ENCODE measurements around the gene NCR2.

Gene NCR2

GRCh38 chr6:41372832-41373626 is 37.6 kb downstream of the NCR2 start:
- no peak overlapping the region for H3K9ac ChIP-seq (ENCODE audit: insufficient read length)
- H3K9me3 ChIP-seq (ENCODE audit: low read depth, low read length): no peaks in the 10 kb centered on the region
- H3K36me3 ChIP-seq (ENCODE audit: insufficient read depth, low read length): no peaks in the 10 kb centered on the region
- TF ChIP-seq FOXP2 (optimal IDR thresholded peaks at IDR 0.05; ENCODE audit: control extremely low read depth, extremely low read length, insufficient read depth): no peak
- TF ChIP-seq POLR2AphosphoS5 (IDR thresholded peaks at IDR 0.05; ENCODE audit: borderline replicate concordance, low read depth, low read length): no peak
- TF ChIP-seq EZH2 (IDR thresholded peaks at IDR 0.05): no peak
- DNase-seq (ENCODE audit: low read depth, low spot score): no peak
- H3K4me3 ChIP-seq: no peak overlapping the region
- no peak overlapping the region for H3K27ac ChIP-seq

- no peak for DNase-seq (ENCODE audit: low read depth, low spot score)
- H3K36me3 ChIP-seq (ENCODE audit: insufficient read depth, low read length): no peaks in the 10 kb centered on the region
- no peak overlapping the region for H3K27ac ChIP-seq
- TF ChIP-seq POLR2AphosphoS5 (IDR thresholded peaks at IDR 0.05; ENCODE audit: borderline replicate concordance, low read depth, low read length) (no peak), EZH2 (IDR thresholded peaks at IDR 0.05) (no peak), FOXP2 (optimal IDR thresholded peaks at IDR 0.05; ENCODE audit: control extremely low read depth, extremely low read length, insufficient read depth) (no peak)
- no peaks in the 10 kb centered on the region for H3K9me3 ChIP-seq (ENCODE audit: low read depth, low read length)
- no peak overlapping the region for H3K4me3 ChIP-seq
- no peak overlapping the region for H3K9ac ChIP-seq (ENCODE audit: insufficient read length)
These were observed 38.2 kb downstream of the NCR2 start for GRCh38 chr6:41373627-41373918.

- TF ChIP-seq POLR2AphosphoS5 (IDR thresholded peaks at IDR 0.05; ENCODE audit: borderline replicate concordance, low read depth, low read length) (no peak), FOXP2 (optimal IDR thresholded peaks at IDR 0.05; ENCODE audit: control extremely low read depth, extremely low read length, insufficient read depth) (no peak), EZH2 (IDR thresholded peaks at IDR 0.05) (no peak)
- Histone ChIP-seq H3K27ac (no peak overlapping the region), H3K36me3 (ENCODE audit: insufficient read depth, low read length) (no peaks in the 10 kb centered on the region), H3K4me3 (no peak overlapping the region), H3K9me3 (ENCODE audit: low read depth, low read length) (no peaks in the 10 kb centered on the region), H3K9ac (ENCODE audit: insufficient read length) (no peak overlapping the region)
- DNase-seq (ENCODE audit: low read depth, low spot score): no peak
These were observed 38.7 kb downstream of the NCR2 start for GRCh38 chr6:41373919-41374617.

GRCh38 chr6:41374618-41375590 is 39.5 kb downstream of the NCR2 start:
- Histone ChIP-seq H3K4me3 (no peak overlapping the region), H3K9ac (ENCODE audit: insufficient read length) (no peak overlapping the region), H3K27ac (no peak overlapping the region), H3K9me3 (ENCODE audit: low read depth, low read length) (no peaks in the 10 kb centered on the region), H3K36me3 (ENCODE audit: insufficient read depth, low read length) (no peaks in the 10 kb centered on the region)
- TF ChIP-seq EZH2 (IDR thresholded peaks at IDR 0.05) (no peak), FOXP2 (optimal IDR thresholded peaks at IDR 0.05; ENCODE audit: control extremely low read depth, extremely low read length, insufficient read depth) (no peak), POLR2AphosphoS5 (IDR thresholded peaks at IDR 0.05; ENCODE audit: borderline replicate concordance, low read depth, low read length) (no peak)
- DNase-seq (ENCODE audit: low read depth, low spot score): no peak

- H3K4me3 ChIP-seq: no peak overlapping the region
- DNase-seq (ENCODE audit: low read depth, low spot score): no peak
- H3K27ac ChIP-seq: no peak overlapping the region
- H3K9ac ChIP-seq (ENCODE audit: insufficient read length): no peak overlapping the region
- TF ChIP-seq FOXP2 (optimal IDR thresholded peaks at IDR 0.05; ENCODE audit: control extremely low read depth, extremely low read length, insufficient read depth): no peak
- no peak for TF ChIP-seq POLR2AphosphoS5 (IDR thresholded peaks at IDR 0.05; ENCODE audit: borderline replicate concordance, low read depth, low read length)
- no peak for TF ChIP-seq EZH2 (IDR thresholded peaks at IDR 0.05)
- no peaks in the 10 kb centered on the region for H3K9me3 ChIP-seq (ENCODE audit: low read depth, low read length)
- H3K36me3 ChIP-seq (ENCODE audit: insufficient read depth, low read length): no peaks in the 10 kb centered on the region
These were observed 40.3 kb downstream of the NCR2 start for GRCh38 chr6:41375598-41376151.

- TF ChIP-seq EZH2 (IDR thresholded peaks at IDR 0.05): no peak
- TF ChIP-seq FOXP2 (optimal IDR thresholded peaks at IDR 0.05; ENCODE audit: control extremely low read depth, extremely low read length, insufficient read depth): no peak
- TF ChIP-seq POLR2AphosphoS5 (IDR thresholded peaks at IDR 0.05; ENCODE audit: borderline replicate concordance, low read depth, low read length): no peak
- H3K9me3 ChIP-seq (ENCODE audit: low read depth, low read length): no peaks in the 10 kb centered on the region
- DNase-seq (ENCODE audit: low read depth, low spot score): no peak
- H3K4me3 ChIP-seq: no peak overlapping the region
- H3K27ac ChIP-seq: no peak overlapping the region
- H3K9ac ChIP-seq (ENCODE audit: insufficient read length): no peak overlapping the region
- H3K36me3 ChIP-seq (ENCODE audit: insufficient read depth, low read length): no peaks in the 10 kb centered on the region
These were observed 40.8 kb downstream of the NCR2 start for GRCh38 chr6:41376176-41376575.

GRCh38 chr6:41377071-41377470 is 41.7 kb downstream of the NCR2 start:
- no peak overlapping the region for H3K27ac ChIP-seq
- H3K36me3 ChIP-seq (ENCODE audit: insufficient read depth, low read length): no peaks in the 10 kb centered on the region
- TF ChIP-seq FOXP2 (optimal IDR thresholded peaks at IDR 0.05; ENCODE audit: control extremely low read depth, extremely low read length, insufficient read depth) (no peak), POLR2AphosphoS5 (IDR thresholded peaks at IDR 0.05; ENCODE audit: borderline replicate concordance, low read depth, low read length) (no peak), EZH2 (IDR thresholded peaks at IDR 0.05) (no peak)
- no peak overlapping the region for H3K4me3 ChIP-seq
- no peaks in the 10 kb centered on the region for H3K9me3 ChIP-seq (ENCODE audit: low read depth, low read length)
- no peak overlapping the region for H3K9ac ChIP-seq (ENCODE audit: insufficient read length)
- no peak for DNase-seq (ENCODE audit: low read depth, low spot score)

Measured in SK-N-MC (cell line).